SK-N-SH treated with all-trans-retinoic acid at 6 μM for 48 hours (cell line): ENCODE data around the gene LHFPL2.

Source experiments
- ARNTL ChIP-seq: fragments of 450-650 bp; formaldehyde crosslinking; IDR thresholded peaks from 2 replicates; pipeline ENCODE4 v1.5.0; 2020; ENCODE audit warnings: low read depth, mild to moderate bottlenecking, moderate library complexity, borderline replicate concordance
- ISL1 ChIP-seq: fragments of 250-450 bp; sonication (Bioruptor Pico); IDR thresholded peaks from 2 replicates; pipeline ENCODE4 v2.1.2; 2022; ENCODE audit warnings: mild to moderate bottlenecking, moderate library complexity
- PPARA ChIP-seq: fragments of 250-450 bp; sonication (Bioruptor Pico); IDR thresholded peaks from 2 replicates; pipeline ENCODE4 v1.5.0; 2020; ENCODE audit warnings: mild to moderate bottlenecking, borderline replicate concordance
- RARB ChIP-seq: fragments of 250-450 bp; sonication (Bioruptor Pico); IDR thresholded peaks from 2 replicates; pipeline ENCODE4 v1.8.0; 2021; ENCODE audit warnings: mild to moderate bottlenecking, moderate library complexity
- TCF4 ChIP-seq: fragments of 250-450 bp; sonication (Bioruptor Pico); IDR thresholded peaks from 2 replicates; pipeline ENCODE4 v1.8.0; 2021; ENCODE audit warnings: mild to moderate bottlenecking, moderate library complexity, borderline replicate concordance
- TOX ChIP-seq: fragments of 250-450 bp; sonication (Bioruptor Pico); IDR thresholded peaks from 2 replicates; pipeline ENCODE4 v1.8.0; 2021; ENCODE audit warnings: mild to moderate bottlenecking, moderate library complexity, borderline replicate concordance
- ZFP3 ChIP-seq: fragments of 250-450 bp; sonication (Bioruptor Pico); IDR thresholded peaks from 2 replicates; pipeline ENCODE4 v1.5.0; 2020; ENCODE audit warnings: mild to moderate bottlenecking, moderate library complexity
- ZNF70 ChIP-seq: fragments of 450-650 bp; formaldehyde crosslinking; IDR thresholded peaks from 2 replicates; pipeline ENCODE4 v1.5.0; 2020; ENCODE audit warnings: mild to moderate bottlenecking, moderate library complexity
- ZNF8 ChIP-seq: fragments of 450-650 bp; formaldehyde crosslinking; IDR thresholded peaks from 2 replicates; pipeline ENCODE4 v1.5.0; 2020; ENCODE audit warnings: mild to moderate bottlenecking, moderate library complexity
- TF ChIP-seq, protein P1 (sequence below): fragments of 250-450 bp; sonication (Bioruptor Pico); IDR thresholded peaks from 2 replicates; pipeline ENCODE4 v1.8.0; 2020; ENCODE audit warnings: mild to moderate bottlenecking, moderate library complexity, borderline replicate concordance
- TF ChIP-seq, protein P2 (sequence below): fragments of 250-450 bp; sonication (Bioruptor Pico); IDR thresholded peaks from 2 replicates; pipeline ENCODE4 v1.5.1; 2020; ENCODE audit warnings: low read depth, mild to moderate bottlenecking, moderate library complexity
- TF ChIP-seq, protein P3 (sequence below): fragments of 250-450 bp; sonication (Bioruptor Pico); IDR thresholded peaks from 2 replicates; pipeline ENCODE4 v1.5.0; 2020; ENCODE audit warnings: mild to moderate bottlenecking, moderate library complexity

DNA sequence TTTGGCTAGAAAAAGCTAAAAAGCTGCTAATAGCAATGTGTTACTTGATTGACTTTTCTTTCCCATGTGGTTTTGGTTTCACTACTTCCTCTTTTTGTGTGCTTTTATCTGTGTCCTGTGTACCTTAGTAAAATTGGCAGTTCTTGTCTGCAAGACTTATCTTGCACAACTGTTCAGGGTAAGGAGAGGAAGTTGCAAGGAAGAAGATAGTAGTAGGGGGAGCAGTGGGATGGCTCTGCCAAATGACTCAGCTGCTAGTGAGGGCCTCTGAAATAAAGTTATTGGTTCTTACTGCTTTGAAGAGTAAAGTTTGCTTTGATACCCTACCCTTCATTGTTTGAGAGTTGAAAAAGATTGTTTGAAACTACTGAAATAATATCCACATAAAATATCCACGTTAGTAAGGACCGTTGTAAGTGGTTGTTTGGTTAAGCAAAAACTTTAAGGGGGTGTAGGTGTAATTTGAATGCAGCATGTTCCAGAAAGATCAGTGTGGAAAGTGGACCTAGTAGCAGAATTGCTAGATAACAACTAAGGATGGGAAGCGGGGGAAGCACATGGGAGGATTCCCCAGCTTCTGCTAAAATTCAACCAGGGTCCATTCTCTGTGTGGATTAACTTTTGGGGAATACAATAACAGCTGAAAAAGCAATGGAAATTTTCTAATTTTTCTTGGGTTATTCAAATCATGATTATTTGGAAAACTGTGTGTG, 164.6 kb downstream of the LHFPL2 start:
- TF ChIP-seq PPARA (CRISPR knock-in tag) (no peak), ZNF8 (CRISPR knock-in tag) (no peak), TCF4 (CRISPR knock-in tag) (no peak), ARNTL (CRISPR knock-in tag) (no peak), ISL1 (no peak), ZFP3 (no peak), RARB (CRISPR knock-in tag) (no peak), ZNF70 (CRISPR knock-in tag) (no peak), TOX (CRISPR knock-in tag) (no peak)
- TF ChIP-seq, protein P1, sequence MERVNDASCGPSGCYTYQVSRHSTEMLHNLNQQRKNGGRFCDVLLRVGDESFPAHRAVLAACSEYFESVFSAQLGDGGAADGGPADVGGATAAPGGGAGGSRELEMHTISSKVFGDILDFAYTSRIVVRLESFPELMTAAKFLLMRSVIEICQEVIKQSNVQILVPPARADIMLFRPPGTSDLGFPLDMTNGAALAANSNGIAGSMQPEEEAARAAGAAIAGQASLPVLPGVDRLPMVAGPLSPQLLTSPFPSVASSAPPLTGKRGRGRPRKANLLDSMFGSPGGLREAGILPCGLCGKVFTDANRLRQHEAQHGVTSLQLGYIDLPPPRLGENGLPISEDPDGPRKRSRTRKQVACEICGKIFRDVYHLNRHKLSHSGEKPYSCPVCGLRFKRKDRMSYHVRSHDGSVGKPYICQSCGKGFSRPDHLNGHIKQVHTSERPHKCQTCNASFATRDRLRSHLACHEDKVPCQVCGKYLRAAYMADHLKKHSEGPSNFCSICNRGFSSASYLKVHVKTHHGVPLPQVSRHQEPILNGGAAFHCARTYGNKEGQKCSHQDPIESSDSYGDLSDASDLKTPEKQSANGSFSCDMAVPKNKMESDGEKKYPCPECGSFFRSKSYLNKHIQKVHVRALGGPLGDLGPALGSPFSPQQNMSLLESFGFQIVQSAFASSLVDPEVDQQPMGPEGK (CRISPR knock-in tag): no peak
- TF ChIP-seq, protein P2, sequence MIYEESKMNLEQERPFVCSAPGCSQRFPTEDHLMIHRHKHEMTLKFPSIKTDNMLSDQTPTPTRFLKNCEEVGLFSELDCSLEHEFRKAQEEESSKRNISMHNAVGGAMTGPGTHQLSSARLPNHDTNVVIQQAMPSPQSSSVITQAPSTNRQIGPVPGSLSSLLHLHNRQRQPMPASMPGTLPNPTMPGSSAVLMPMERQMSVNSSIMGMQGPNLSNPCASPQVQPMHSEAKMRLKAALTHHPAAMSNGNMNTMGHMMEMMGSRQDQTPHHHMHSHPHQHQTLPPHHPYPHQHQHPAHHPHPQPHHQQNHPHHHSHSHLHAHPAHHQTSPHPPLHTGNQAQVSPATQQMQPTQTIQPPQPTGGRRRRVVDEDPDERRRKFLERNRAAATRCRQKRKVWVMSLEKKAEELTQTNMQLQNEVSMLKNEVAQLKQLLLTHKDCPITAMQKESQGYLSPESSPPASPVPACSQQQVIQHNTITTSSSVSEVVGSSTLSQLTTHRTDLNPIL (CRISPR knock-in tag): no peak
- TF ChIP-seq, protein P3, sequence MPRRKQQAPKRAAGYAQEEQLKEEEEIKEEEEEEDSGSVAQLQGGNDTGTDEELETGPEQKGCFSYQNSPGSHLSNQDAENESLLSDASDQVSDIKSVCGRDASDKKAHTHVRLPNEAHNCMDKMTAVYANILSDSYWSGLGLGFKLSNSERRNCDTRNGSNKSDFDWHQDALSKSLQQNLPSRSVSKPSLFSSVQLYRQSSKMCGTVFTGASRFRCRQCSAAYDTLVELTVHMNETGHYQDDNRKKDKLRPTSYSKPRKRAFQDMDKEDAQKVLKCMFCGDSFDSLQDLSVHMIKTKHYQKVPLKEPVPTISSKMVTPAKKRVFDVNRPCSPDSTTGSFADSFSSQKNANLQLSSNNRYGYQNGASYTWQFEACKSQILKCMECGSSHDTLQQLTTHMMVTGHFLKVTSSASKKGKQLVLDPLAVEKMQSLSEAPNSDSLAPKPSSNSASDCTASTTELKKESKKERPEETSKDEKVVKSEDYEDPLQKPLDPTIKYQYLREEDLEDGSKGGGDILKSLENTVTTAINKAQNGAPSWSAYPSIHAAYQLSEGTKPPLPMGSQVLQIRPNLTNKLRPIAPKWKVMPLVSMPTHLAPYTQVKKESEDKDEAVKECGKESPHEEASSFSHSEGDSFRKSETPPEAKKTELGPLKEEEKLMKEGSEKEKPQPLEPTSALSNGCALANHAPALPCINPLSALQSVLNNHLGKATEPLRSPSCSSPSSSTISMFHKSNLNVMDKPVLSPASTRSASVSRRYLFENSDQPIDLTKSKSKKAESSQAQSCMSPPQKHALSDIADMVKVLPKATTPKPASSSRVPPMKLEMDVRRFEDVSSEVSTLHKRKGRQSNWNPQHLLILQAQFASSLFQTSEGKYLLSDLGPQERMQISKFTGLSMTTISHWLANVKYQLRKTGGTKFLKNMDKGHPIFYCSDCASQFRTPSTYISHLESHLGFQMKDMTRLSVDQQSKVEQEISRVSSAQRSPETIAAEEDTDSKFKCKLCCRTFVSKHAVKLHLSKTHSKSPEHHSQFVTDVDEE (CRISPR knock-in tag): no peak
